ENCODE measurements around the gene ZNF280D. TPM values are rescaled to one million over a fixed set of nuclear protein-coding genes. Genes with fewer than 3 reads are reported as not detected.
A peak's percentile ranks its signal among the peaks of the same experiment; 100 is the strongest.
"Not testable (repeated sequence)": the region's sequence is repeated elsewhere in the genome, so short reads cannot be mapped to it uniquely, and the experiment has no call there.

Gene ZNF280D
- total and polyA plus RNA-seq, 2 donors = 72.9 to 73.9 TPM

GRCh38 chr15:56725386-56725785 lies 7.9 kb downstream of the ZNF280D start:
- H3K4me1 ChIP-seq (ENCODE audit: control insufficient read depth in 2 of 2, insufficient read depth in 2 of 2, low read length in 2 of 2) = peaks cover 12 to 19% of the 10 kb centered on the region in 2 donors

GRCh38 chr15:56724232-56724631 lies 9.1 kb downstream of the ZNF280D start:
- peak in 3 of 9 donors; percentile 51 to 76 (median 60) for DNase-seq (ENCODE audit: low read depth in 6 of 9, low spot score in 9 of 9)
- Histone ChIP-seq H3K9me3 (ENCODE audit: control insufficient read depth in 2 of 2, insufficient read depth in 1 of 2, low read length in 1 of 2) (no peaks in the 10 kb centered on the region), H3K36me3 (ENCODE audit: control insufficient read depth in 2 of 2, insufficient read depth in 2 of 2, low read length in 1 of 2) (peaks cover 5 to 29% of the 10 kb centered on the region in 2 donors), H3K27me3 (ENCODE audit: control insufficient read depth in 2 of 2, insufficient read depth in 1 of 2, low read length in 1 of 2) (no peaks in the 10 kb centered on the region), H3K27ac (ENCODE audit: low read depth in 1 of 2, low read length in 1 of 2) (peak overlapping the region in 1 of 2 donors; percentile 87), H3K4me1 (ENCODE audit: control insufficient read depth in 2 of 2, insufficient read depth in 2 of 2, low read length in 2 of 2) (peaks cover 10 to 24% of the 10 kb centered on the region in 2 donors), H3K4me3 (ENCODE audit: low read length in 2 of 2) (peak overlapping the region; percentile 45 to 49)
- WGBS = 21% methylated on average over 3 of the region's 3 CpGs

More at GRCh38 chr15:56725386-56725785, 7.9 kb downstream of the ZNF280D start:
- Histone ChIP-seq H3K4me3 (ENCODE audit: low read length in 2 of 2) (peak overlapping the region; percentile 45 to 49), H3K27ac (ENCODE audit: low read depth in 1 of 2, low read length in 1 of 2) (peak overlapping the region in 1 of 2 donors; percentile 87), H3K36me3 (ENCODE audit: control insufficient read depth in 2 of 2, insufficient read depth in 2 of 2, low read length in 1 of 2) (peaks cover 5 to 20% of the 10 kb centered on the region in 2 donors), H3K9me3 (ENCODE audit: control insufficient read depth in 2 of 2, insufficient read depth in 1 of 2, low read length in 1 of 2) (no peaks in the 10 kb centered on the region), H3K27me3 (ENCODE audit: control insufficient read depth in 2 of 2, insufficient read depth in 1 of 2, low read length in 1 of 2) (no peaks in the 10 kb centered on the region)
- peak in 5 of 9 donors; percentile 44 to 88 (median 64) for DNase-seq (ENCODE audit: low read depth in 6 of 9, low spot score in 9 of 9)
- WGBS = 5% methylated on average over 1 of the region's 1 CpG

- DNase-seq (ENCODE audit: low read depth in 6 of 9, low spot score in 9 of 9) = peak in 4 of 9 donors; percentile 35 to 68 (median 44)
- H3K27ac ChIP-seq (ENCODE audit: low read depth in 1 of 2, low read length in 1 of 2) = peak overlapping the region; percentile 74 to 87
- H3K4me3 ChIP-seq (ENCODE audit: low read length in 2 of 2) = peak overlapping the region; percentile 45 to 49
- no peaks in the 10 kb centered on the region for H3K27me3 ChIP-seq (ENCODE audit: control insufficient read depth in 2 of 2, insufficient read depth in 1 of 2, low read length in 1 of 2)
- H3K36me3 ChIP-seq (ENCODE audit: control insufficient read depth in 2 of 2, insufficient read depth in 2 of 2, low read length in 1 of 2) = peaks cover 5 to 32% of the 10 kb centered on the region in 2 donors
- H3K4me1 ChIP-seq (ENCODE audit: control insufficient read depth in 2 of 2, insufficient read depth in 2 of 2, low read length in 2 of 2) = peaks cover 13 to 28% of the 10 kb centered on the region in 2 donors
- H3K9me3 ChIP-seq (ENCODE audit: control insufficient read depth in 2 of 2, insufficient read depth in 1 of 2, low read length in 1 of 2) = no peaks in the 10 kb centered on the region
- WGBS = 69% methylated on average over 4 of the region's 4 CpGs
These were observed 9.5 kb downstream of the ZNF280D start for GRCh38 chr15:56723787-56724186.

- Histone ChIP-seq H3K4me1 (ENCODE audit: control insufficient read depth in 2 of 2, insufficient read depth in 2 of 2, low read length in 2 of 2) (peaks cover 21 to 25% of the 10 kb centered on the region in 2 donors), H3K27ac (ENCODE audit: low read depth in 1 of 2, low read length in 1 of 2) (peak overlapping the region in 1 of 2 donors; percentile 72), H3K27me3 (ENCODE audit: control insufficient read depth in 2 of 2, insufficient read depth in 1 of 2, low read length in 1 of 2) (no peaks in the 10 kb centered on the region), H3K9me3 (ENCODE audit: control insufficient read depth in 2 of 2, insufficient read depth in 1 of 2, low read length in 1 of 2) (no peaks in the 10 kb centered on the region), H3K36me3 (ENCODE audit: control insufficient read depth in 2 of 2, insufficient read depth in 2 of 2, low read length in 1 of 2) (peaks cover 5 to 24% of the 10 kb centered on the region in 2 donors), H3K4me3 (ENCODE audit: low read length in 2 of 2) (no peak overlapping the region)
- WGBS = 98% methylated on average over 3 of the region's 3 CpGs
- no peak for DNase-seq (ENCODE audit: low read depth in 6 of 9, low spot score in 9 of 9)
These were observed 13.3 kb downstream of the ZNF280D start for GRCh38 chr15:56719774-56720555.

GRCh38 chr15:56719021-56719612 lies 14.2 kb downstream of the ZNF280D start:
- Histone ChIP-seq H3K36me3 (ENCODE audit: control insufficient read depth in 2 of 2, insufficient read depth in 2 of 2, low read length in 1 of 2) (peaks cover 5 to 24% of the 10 kb centered on the region in 2 donors), H3K27me3 (ENCODE audit: control insufficient read depth in 2 of 2, insufficient read depth in 1 of 2, low read length in 1 of 2) (no peaks in the 10 kb centered on the region), H3K27ac (ENCODE audit: low read depth in 1 of 2, low read length in 1 of 2) (peak overlapping the region; percentile 70 to 72), H3K9me3 (ENCODE audit: control insufficient read depth in 2 of 2, insufficient read depth in 1 of 2, low read length in 1 of 2) (no peaks in the 10 kb centered on the region), H3K4me1 (ENCODE audit: control insufficient read depth in 2 of 2, insufficient read depth in 2 of 2, low read length in 2 of 2) (peaks cover 20 to 21% of the 10 kb centered on the region in 2 donors), H3K4me3 (ENCODE audit: low read length in 2 of 2) (peak overlapping the region; percentile 8 to 19)
- 87% methylated on average over 4 of the region's 4 CpGs for WGBS
- no peak for DNase-seq (ENCODE audit: low read depth in 6 of 9, low spot score in 9 of 9)

- Histone ChIP-seq H3K4me1 (ENCODE audit: control insufficient read depth in 2 of 2, insufficient read depth in 2 of 2, low read length in 2 of 2) (peaks cover 16 to 19% of the 10 kb centered on the region in 2 donors), H3K27ac (ENCODE audit: low read depth in 1 of 2, low read length in 1 of 2) (peak overlapping the region; percentile 5 to 72)
- WGBS = 96% methylated on average over 1 of the region's 1 CpG
These were observed 14.7 kb downstream of the ZNF280D start for GRCh38 chr15:56718560-56718959.

DNA sequence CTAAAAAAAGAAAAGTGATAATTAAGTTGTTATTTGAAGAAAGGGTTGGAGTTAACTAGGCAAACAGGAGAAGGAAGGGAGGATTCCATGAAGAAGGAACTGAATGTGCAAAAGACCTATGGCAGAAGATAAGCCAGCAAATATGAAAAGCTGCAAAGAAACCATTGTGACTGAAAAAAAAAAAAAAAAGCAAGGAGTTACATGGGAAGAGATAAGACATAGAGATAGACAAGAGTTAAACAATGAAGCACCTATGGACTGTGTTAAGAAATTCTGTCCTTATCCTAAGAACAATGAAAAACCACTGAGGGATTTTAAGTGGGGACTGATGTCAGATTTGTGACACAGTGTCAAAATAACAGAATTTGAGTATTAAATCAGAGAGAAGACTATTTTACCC lies 17.0 kb downstream of the ZNF280D start:
- no peaks in the 10 kb centered on the region for H3K9me3 ChIP-seq (ENCODE audit: control insufficient read depth in 2 of 2, insufficient read depth in 1 of 2, low read length in 1 of 2)
- H3K4me1 ChIP-seq (ENCODE audit: control insufficient read depth in 2 of 2, insufficient read depth in 2 of 2, low read length in 2 of 2) = peaks cover 12 to 13% of the 10 kb centered on the region in 2 donors

More at GRCh38 chr15:56718560-56718959, 14.7 kb downstream of the ZNF280D start:
- H3K36me3 ChIP-seq (ENCODE audit: control insufficient read depth in 2 of 2, insufficient read depth in 2 of 2, low read length in 1 of 2) = peaks cover 5 to 24% of the 10 kb centered on the region in 2 donors
- DNase-seq (ENCODE audit: low read depth in 6 of 9, low spot score in 9 of 9) = peak in 1 of 9 donors; percentile 46
- H3K9me3 ChIP-seq (ENCODE audit: control insufficient read depth in 2 of 2, insufficient read depth in 1 of 2, low read length in 1 of 2) = no peaks in the 10 kb centered on the region
- H3K27me3 ChIP-seq (ENCODE audit: control insufficient read depth in 2 of 2, insufficient read depth in 1 of 2, low read length in 1 of 2) = no peaks in the 10 kb centered on the region
- peak overlapping the region; percentile 8 to 19 for H3K4me3 ChIP-seq (ENCODE audit: low read length in 2 of 2)

DNA sequence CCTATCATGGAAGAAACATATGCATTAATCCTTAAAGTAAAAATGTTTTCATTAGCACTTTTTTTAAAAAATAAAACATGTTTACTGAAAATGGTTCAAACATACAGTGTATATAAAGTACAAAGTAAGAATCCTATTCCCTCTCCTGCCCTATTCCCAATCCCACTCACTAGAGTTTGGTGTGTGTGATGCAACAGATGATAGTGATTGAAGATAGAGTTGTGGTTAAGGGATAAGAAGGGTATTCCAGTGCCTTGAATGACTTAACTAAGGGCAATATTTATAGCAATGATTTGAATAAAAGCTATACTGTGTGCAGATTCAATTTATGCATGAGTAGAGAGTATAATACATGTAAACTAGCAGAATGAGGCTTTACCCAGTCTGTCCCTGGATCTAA lies 18.1 kb downstream of the ZNF280D start:
- no peak for DNase-seq (ENCODE audit: low read depth in 6 of 9, low spot score in 9 of 9)
- Histone ChIP-seq H3K4me1 (ENCODE audit: control insufficient read depth in 2 of 2, insufficient read depth in 2 of 2, low read length in 2 of 2) (peaks cover 11 to 12% of the 10 kb centered on the region in 2 donors), H3K4me3 (ENCODE audit: low read length in 2 of 2) (no peak overlapping the region), H3K36me3 (ENCODE audit: control insufficient read depth in 2 of 2, insufficient read depth in 2 of 2, low read length in 1 of 2) (peaks cover 0 to 16% of the 10 kb centered on the region in 2 donors), H3K27me3 (ENCODE audit: control insufficient read depth in 2 of 2, insufficient read depth in 1 of 2, low read length in 1 of 2) (no peaks in the 10 kb centered on the region), H3K27ac (ENCODE audit: low read depth in 1 of 2, low read length in 1 of 2) (no peak overlapping the region), H3K9me3 (ENCODE audit: control insufficient read depth in 2 of 2, insufficient read depth in 1 of 2, low read length in 1 of 2) (peaks cover 0 to under 1% of the 10 kb centered on the region in 2 donors)

More for the DNA sequence above, 17.0 kb downstream of the ZNF280D start:
- H3K27me3 ChIP-seq (ENCODE audit: control insufficient read depth in 2 of 2, insufficient read depth in 1 of 2, low read length in 1 of 2) = no peaks in the 10 kb centered on the region
- DNase-seq (ENCODE audit: low read depth in 6 of 9, low spot score in 9 of 9) = no peak
- H3K4me3 ChIP-seq (ENCODE audit: low read length in 2 of 2) = no peak overlapping the region
- H3K27ac ChIP-seq (ENCODE audit: low read depth in 1 of 2, low read length in 1 of 2) = no peak overlapping the region
- peaks cover under 1 to 17% of the 10 kb centered on the region in 2 donors for H3K36me3 ChIP-seq (ENCODE audit: control insufficient read depth in 2 of 2, insufficient read depth in 2 of 2, low read length in 1 of 2)

DNA sequence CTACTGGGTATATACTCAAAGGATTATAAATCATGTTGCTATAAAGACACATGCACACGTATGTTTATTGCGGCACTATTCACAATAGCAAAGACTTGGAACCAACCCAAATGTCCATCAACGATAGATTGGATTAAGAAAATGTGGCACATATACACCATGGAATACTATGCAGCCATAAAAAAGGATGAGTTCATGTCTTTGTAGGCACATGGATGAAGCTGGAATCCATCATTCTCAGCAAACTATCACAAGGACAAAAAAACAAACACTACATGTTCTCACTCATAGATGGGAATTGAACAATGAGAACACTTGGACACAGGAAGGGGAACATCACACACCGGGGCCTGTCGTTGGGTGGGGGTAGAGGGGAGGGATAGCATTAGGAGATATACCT lies 23.8 kb downstream of the ZNF280D start:
- H3K27ac ChIP-seq (ENCODE audit: low read depth in 1 of 2, low read length in 1 of 2); DNase-seq (ENCODE audit: low read depth in 6 of 9, low spot score in 9 of 9); H3K4me1 ChIP-seq (ENCODE audit: control insufficient read depth in 2 of 2, insufficient read depth in 2 of 2, low read length in 2 of 2); H3K9me3 ChIP-seq (ENCODE audit: control insufficient read depth in 2 of 2, insufficient read depth in 1 of 2, low read length in 1 of 2); H3K27me3 ChIP-seq (ENCODE audit: control insufficient read depth in 2 of 2, insufficient read depth in 1 of 2, low read length in 1 of 2); H3K4me3 ChIP-seq (ENCODE audit: low read length in 2 of 2): not testable (repeated sequence)
- 96% methylated on average over 5 of the region's 5 CpGs for WGBS
- peaks cover 0 to 23% of the 10 kb centered on the region in 2 donors for H3K36me3 ChIP-seq (ENCODE audit: control insufficient read depth in 2 of 2, insufficient read depth in 2 of 2, low read length in 1 of 2)

Data from thymus (tissue), 11 donors.